HFF-Myc (cell line): ENCODE results near the gene PCNA.

Experiments used
- DNase-seq: peaks from one replicate; pipeline ENCODE4 v3.0.0-alpha.2; 2011; ENCODE audit warnings: low read depth; ENCODE audit errors: extremely low read depth
- H3K4me3 ChIP-seq: replicated peaks from 2 replicates; pipeline ENCODE4 v1.5.1; 2011; ENCODE audit warnings: low read depth, mild to moderate bottlenecking, control low read depth, low read length
- CTCF ChIP-seq: IDR thresholded peaks from 2 replicates; pipeline ENCODE4 v1.5.1; 2012; ENCODE audit warnings: mild to moderate bottlenecking, low read depth, low read length, control low read depth; ENCODE audit errors: missing control alignments

Gene PCNA

GRCh38 chr20:5149892-5150225 lies 30.1 kb upstream of the PCNA start:
- no peak for TF ChIP-seq CTCF
- no peak for DNase-seq
- no peak overlapping the region for H3K4me3 ChIP-seq

GRCh38 chr20:5148581-5148980 lies 28.8 kb upstream of the PCNA start:
- no peak overlapping the region for H3K4me3 ChIP-seq
- no peak for DNase-seq
- TF ChIP-seq CTCF, result no peak

GRCh38 chr20:5146871-5147592 lies 27.3 kb upstream of the PCNA start:
- no peak overlapping the region for H3K4me3 ChIP-seq
- no peak for TF ChIP-seq CTCF
- no peak for DNase-seq

GRCh38 chr20:5146099-5146668 lies 26.4 kb upstream of the PCNA start:
- no peak overlapping the region for H3K4me3 ChIP-seq

GRCh38 chr20:5145365-5146098 lies 25.8 kb upstream of the PCNA start:
- H3K4me3 ChIP-seq, result no peak overlapping the region
- TF ChIP-seq CTCF, result no peak

More at GRCh38 chr20:5146099-5146668, 26.4 kb upstream of the PCNA start:
- TF ChIP-seq CTCF, result no peak
- DNase-seq, result no peak

GRCh38 chr20:5143851-5144250 lies 24.1 kb upstream of the PCNA start:
- H3K4me3 ChIP-seq, result no peak overlapping the region
- no peak for TF ChIP-seq CTCF
- DNase-seq, result no peak

More at GRCh38 chr20:5145365-5146098, 25.8 kb upstream of the PCNA start:
- DNase-seq, result no peak
